HG02588 (cell line): ENCODE data around the gene WDCP.
"Not testable (repeated sequence)": the region's sequence is repeated elsewhere in the genome, so short reads cannot be mapped to it uniquely, and the experiment has no call there.

Experiments used
- ATAC-seq: cut with Tn5 transposase; IDR thresholded peaks from one replicate; pipeline ENCODE4 v1.9.1; 2021; ENCODE audit warnings: mild to moderate bottlenecking, moderate library complexity; ENCODE audit not compliant: unreplicated experiment

The WDCP gene

GRCh38 chr2:24046930-24047702 lies at the start of gene WDCP:
Gene WDCP (minus strand): TSS chr2:24047391. CDS start chr2:24039494, 7,897 bp downstream.
- ATAC-seq = peak; percentile 98

GRCh38 chr2:24095171-24095677 lies 48.0 kb upstream of the WDCP start:
- not testable (repeated sequence) for ATAC-seq

- not testable (repeated sequence) for ATAC-seq
These were observed 46.1 kb upstream of the WDCP start for GRCh38 chr2:24093270-24093669.

GRCh38 chr2:24088821-24089359 lies 41.7 kb upstream of the WDCP start:
- no peak for ATAC-seq

- ATAC-seq = no peak
These were observed 39.8 kb upstream of the WDCP start for GRCh38 chr2:24087032-24087431.

GRCh38 chr2:24086241-24086640 lies 39.0 kb upstream of the WDCP start:
- ATAC-seq = no peak

- no peak for ATAC-seq
These were observed 38.0 kb upstream of the WDCP start for GRCh38 chr2:24085200-24085489.

GRCh38 chr2:24084386-24085199 lies 37.4 kb upstream of the WDCP start, which contains the start of gene TP53I3:
Gene TP53I3 (minus strand): TSS chr2:24084834. CDS start chr2:24084326, 508 bp downstream.
- peak; percentile 77 for ATAC-seq

- ATAC-seq = peak; percentile 81
These were observed 36.6 kb upstream of the WDCP start for GRCh38 chr2:24083567-24084385.

GRCh38 chr2:24082787-24083566 lies 35.8 kb upstream of the WDCP start:
- no peak for ATAC-seq

GRCh38 chr2:24080701-24081100 lies 33.5 kb upstream of the WDCP start:
- no peak for ATAC-seq

- ATAC-seq = no peak
These were observed 30.7 kb upstream of the WDCP start for GRCh38 chr2:24077879-24078278.

GRCh38 chr2:24077535-24077877 lies 30.3 kb upstream of the WDCP start:
- ATAC-seq = no peak

GRCh38 chr2:24076849-24077534 lies 29.8 kb upstream of the WDCP start:
- peak; percentile 14 for ATAC-seq

- peak; percentile 92 for ATAC-seq
These were observed 29.0 kb upstream of the WDCP start, which contains the start of gene SF3B6 for GRCh38 chr2:24075915-24076848. Gene SF3B6 (minus strand): TSS chr2:24076326. CDS start chr2:24076229, 97 bp downstream.

- ATAC-seq = no peak
These were observed 28.1 kb upstream of the WDCP start for GRCh38 chr2:24075259-24075658.

- no peak for ATAC-seq
These were observed 26.6 kb upstream of the WDCP start for GRCh38 chr2:24073816-24074215.

GRCh38 chr2:24072259-24072658 lies 25.1 kb upstream of the WDCP start:
- ATAC-seq = no peak
